GM12878 (cell line): ENCODE measurements around the gene GFRA1. TPM values are rescaled to one million over a fixed set of nuclear protein-coding genes. Genes with fewer than 3 reads are reported as not detected.

Source experiments
- ATAC-seq: fragments of 200-7000 bp; cut with Tn5 transposase; 3 replicates; pipeline ENCODE4 v1.9.1; 2020; ENCODE audit warnings: mild to moderate bottlenecking, moderate library complexity
- BruUV-seq: library from RNA; stranded (reverse); fragments of 400-500 nt; replicated peaks from 2 replicates; lab custom pipeline; 2021; lab: Mats Ljungman, UMichigan
- CTCF ChIA-PET: fragments of 300-600 bp; sonication (Branson Sonifier 250); formaldehyde crosslinking; extraction: SDS; loops from one replicate; lab custom pipeline; 2021; ENCODE audit warnings: inconsistent platforms; lab: Yijun Ruan, JAX
- POLR2A ChIA-PET: fragments of 350-600 bp; formaldehyde crosslinking; extraction: SDS; loops from one replicate; lab custom pipeline; 2021; ENCODE audit warnings: inconsistent platforms; lab: Charles Lee
- RAD21 ChIA-PET: fragments of 300-600 bp; sonication (Branson Sonifier 250); formaldehyde crosslinking; loops from one replicate; lab custom pipeline; 2023; ENCODE audit warnings: antibody characterized with exemption; ENCODE audit not compliant: unreplicated experiment; lab: Charles Lee
- SMC1A ChIA-PET: fragments of 300-600 bp; sonication (Branson Sonifier 250); formaldehyde crosslinking; loops from one replicate; lab custom pipeline; 2023; ENCODE audit not compliant: unreplicated experiment, uncharacterized antibody; lab: Charles Lee
- DNase-seq: peaks from one replicate; pipeline ENCODE4 v3.0.0-alpha.2; 2011; ENCODE audit warnings: low read depth, low spot score
- FAIRE-seq: peaks from 3 replicates; lab custom pipeline; 2011; peaks lifted over from hg19 to GRCh38; lab: Jason Lieb, UNC
- H2AFZ ChIP-seq: 2 replicates; pipeline ENCODE4 v1.6.0; 2011; ENCODE audit warnings: low read depth, low read length, control low read depth; ENCODE audit not compliant: control insufficient read depth
- H3K27ac ChIP-seq: 2 replicates; pipeline ENCODE4 v1.5.1; 2011; ENCODE audit warnings: control low read depth; ENCODE audit not compliant: control insufficient read depth, insufficient read depth
- H3K27me3 ChIP-seq, 2 experiments: replicated peaks in 1 of 2; 2 replicates each; pipeline versions ENCODE4 v1.6.0 to v1.6.1; 2011; ENCODE audit warnings: low read length in 1 of 2; ENCODE audit not compliant: control insufficient read depth in 2 of 2, insufficient read depth in 2 of 2
- H3K36me3 ChIP-seq, 2 experiments: 2 replicates each; pipeline ENCODE4 v1.5.1; 2011; ENCODE audit warnings: low read length in 1 of 2; ENCODE audit not compliant: control insufficient read depth in 2 of 2, insufficient read depth in 2 of 2
- H3K4me1 ChIP-seq: 2 replicates; pipeline ENCODE4 v1.6.1; 2011; ENCODE audit warnings: mild to moderate bottlenecking, low read length, moderate library complexity, mixed read lengths; ENCODE audit not compliant: control insufficient read depth, insufficient read depth
- H3K4me2 ChIP-seq: 2 replicates; pipeline ENCODE4 v1.6.0; 2011; ENCODE audit warnings: control low read depth; ENCODE audit not compliant: control insufficient read depth, insufficient read depth
- H3K4me3 ChIP-seq: fragments of 200-600 bp; sonication (generic); 2 replicates; pipeline ENCODE4 v1.5.1; 2016
- H3K79me2 ChIP-seq: 2 replicates; pipeline ENCODE4 v1.6.0; 2011; ENCODE audit warnings: low read length; ENCODE audit not compliant: control insufficient read depth, insufficient read depth
- H3K9ac ChIP-seq: 2 replicates; pipeline ENCODE4 v1.8.0; 2011; ENCODE audit warnings: low read length, control low read depth, mixed read lengths; ENCODE audit not compliant: control insufficient read depth, insufficient read depth
- H3K9me3 ChIP-seq: replicated peaks from 3 replicates; pipeline ENCODE4 v1.5.1; 2011; ENCODE audit warnings: mild to moderate bottlenecking, low read length; ENCODE audit not compliant: control insufficient read depth, insufficient read depth
- H4K20me1 ChIP-seq: 2 replicates; pipeline ENCODE4 v1.6.0; 2011; ENCODE audit not compliant: control insufficient read depth, insufficient read depth
- CHD4 ChIP-seq: fragments of 200-600 bp; sonication (generic); IDR thresholded peaks from 2 replicates; pipeline ENCODE4 v1.6.1; 2016; ENCODE audit warnings: mild to moderate bottlenecking
- EGR1 ChIP-seq, 2 experiments: IDR thresholded peaks; 1 replicate in 1 of 2; 2 replicates in 1 of 2; pipeline ENCODE4 v1.6.1; 2011 to 2012; ENCODE audit warnings: low read depth in 2 of 2, low read length in 2 of 2, borderline replicate concordance in 1 of 2, mild to moderate bottlenecking in 1 of 2, moderate library complexity in 1 of 2
- ETV6 ChIP-seq, 2 experiments: fragments of 450-650 bp in 1 of 2; IDR thresholded peaks in 1 of 2; conservative IDR thresholded peaks in 1 of 2; 2 replicates each; pipeline ENCODE4 v1.6.1; 2014; ENCODE audit warnings: antibody characterized with exemption in 1 of 2, borderline replicate concordance in 1 of 2, low read depth in 1 of 2, mild to moderate bottlenecking in 1 of 2, moderate library complexity in 1 of 2
- HDAC2 ChIP-seq: fragments of 200-600 bp; sonication (generic); IDR thresholded peaks from 2 replicates; pipeline ENCODE4 v1.6.1; 2017
- MTA2 ChIP-seq: fragments of 450-650 bp; IDR thresholded peaks from 2 replicates; pipeline ENCODE4 v1.6.1; 2016; ENCODE audit warnings: low read depth, mild to moderate bottlenecking, moderate library complexity
- POLR2AphosphoS2 ChIP-seq: IDR thresholded peaks from 2 replicates; pipeline ENCODE4 v1.6.1; 2011; ENCODE audit warnings: low read depth, mild to moderate bottlenecking, low read length, improper control_type of control experiment, moderate library complexity
- RB1 ChIP-seq: fragments of 450-650 bp; formaldehyde crosslinking; IDR thresholded peaks from 2 replicates; pipeline ENCODE4 v1.6.1; 2017; ENCODE audit warnings: mild to moderate bottlenecking, borderline replicate concordance
- SMARCA5 ChIP-seq: fragments of 450-650 bp; IDR thresholded peaks from 2 replicates; pipeline ENCODE4 v1.6.1; 2017; ENCODE audit warnings: mild to moderate bottlenecking
- STAT3 ChIP-seq: IDR thresholded peaks from 2 replicates; pipeline ENCODE4 v1.6.1; 2011; ENCODE audit warnings: low read depth, low read length, improper control_type of control experiment
- WRNIP1 ChIP-seq: IDR thresholded peaks from 2 replicates; pipeline ENCODE4 v1.6.1; 2011; ENCODE audit warnings: low read depth, low read length, improper control_type of control experiment, borderline replicate concordance
- YBX1 ChIP-seq: fragments of 450-650 bp; IDR thresholded peaks from 2 replicates; pipeline ENCODE4 v1.6.1; 2016; ENCODE audit warnings: antibody characterized with exemption
- ZNF274 ChIP-seq: IDR thresholded peaks from one replicate; pipeline ENCODE4 v1.8.0; 2011; ENCODE audit not compliant: insufficient read length, insufficient read depth
- ZNF622 ChIP-seq: fragments of 450-650 bp; IDR thresholded peaks from 2 replicates; pipeline ENCODE4 v1.6.1; 2017; ENCODE audit warnings: mild to moderate bottlenecking, inconsistent platforms
- ZZZ3 ChIP-seq: IDR thresholded peaks from 2 replicates; pipeline ENCODE4 v1.6.1; 2011; ENCODE audit warnings: low read depth; ENCODE audit not compliant: control insufficient read depth, insufficient read length
- WGBS: methylation state at CpG from one replicate; pipeline ENCODE4 v1.1.6; 2016; ENCODE audit warnings: low lambda C conversion rate; ENCODE audit not compliant: insufficient replicate concordance, insufficient coverage; ENCODE audit errors: missing lambda C conversion rate; 5-methylcytosine and 5-hydroxymethylcytosine counted together
- in situ Hi-C: fragments of 300-500 bp; cut with MboI; formaldehyde crosslinking; loops from 9 replicates; pipeline ENCODE4 v1.14.3; 2018; ENCODE audit warnings: mixed read lengths
- intact Hi-C: fragments of 100-400 bp; cut with micrococcal nuclease; formaldehyde crosslinking; loops from one replicate; pipeline ENCODE4 v1.14.2; 2022; ENCODE audit not compliant: unreplicated experiment
- polyA plus RNA-seq, 11 experiments: library from polyadenylated mRNA; depleted of rRNA in 4 of 11; unstranded in 6 of 11; stranded (reverse) in 5 of 11; fragments of >200 nt; fragmentation: Nextera tagmentation in 4 of 11; fragmentation: Illumina TruSeq in 1 of 11; extraction: Ambion mirVana in 4 of 11; extraction: Trizol in 1 of 11; gene quantifications; 1 replicate in 1 of 11; 2 replicates in 10 of 11; pipeline versions ENCODE4 v1.2.1 to v1.2.3, GENCODE V29; 2011 to 2016; ENCODE audit warnings: inconsistent platforms in 2 of 11, missing spikeins in 2 of 11, low read depth in 1 of 11
- total RNA-seq, 4 experiments: library from RNA; depleted of rRNA in 3 of 4; stranded (reverse); fragments of >200 nt in 3 of 4; fragmentation: Illumina TruSeq in 1 of 4; extraction: Trizol in 1 of 4; gene quantifications; 2 replicates each; pipeline versions ENCODE4 v1.2.1 to v1.2.3, GENCODE V29; 2013 to 2021
- TF ChIP-seq, protein P1 (sequence below): fragments of 450-650 bp; IDR thresholded peaks from 2 replicates; pipeline ENCODE4 v1.6.1; 2014; ENCODE audit warnings: mild to moderate bottlenecking
- TF ChIP-seq, protein P2 (sequence below): fragments of 450-650 bp; IDR thresholded peaks from 2 replicates; pipeline ENCODE4 v1.6.1; 2017; ENCODE audit warnings: antibody characterized with exemption, mild to moderate bottlenecking, moderate library complexity
- TF ChIP-seq, protein P3 (sequence below): fragments of 450-650 bp; IDR thresholded peaks from 2 replicates; pipeline ENCODE4 v1.6.1; 2018; ENCODE audit warnings: mild to moderate bottlenecking, low read depth, moderate library complexity; ENCODE audit not compliant: partially characterized antibody
- TF ChIP-seq, protein P4 (sequence below): IDR thresholded peaks from 2 replicates; pipeline ENCODE4 v1.6.1; 2012; ENCODE audit warnings: low read depth, low read length, improper control_type of control experiment

Gene GFRA1
- total and polyA plus RNA-seq, 10 of the 15 experiments (the other 5 are each of a cell fraction or from before 2014, with no cell fraction given): 0.05 to 0.19 TPM; not detected in 8

- Histone ChIP-seq H3K27me3 (peaks cover 0 to 2% of the 10 kb centered on the region in 2 experiments; a peak in 2 of 4 replicates), H4K20me1 (no peaks in the 10 kb centered on the region), H3K9me3 (no peaks in the 10 kb centered on the region), H3K79me2 (no peaks in the 10 kb centered on the region), H2AFZ (no peak overlapping the region), H3K4me1 (no peaks in the 10 kb centered on the region), H3K4me2 (no peak overlapping the region), H3K9ac (no peak overlapping the region), H3K27ac (no peak overlapping the region), H3K4me3 (no peak overlapping the region), H3K36me3 (no peaks in the 10 kb centered on the region)
- WGBS: 19% methylated on average over 3 of the region's 3 CpGs
- RAD21 ChIA-PET: no interaction called here
- CTCF ChIA-PET: no interaction called here
- intact Hi-C loops: no loop called here
- DNase-seq (no peak), FAIRE-seq (no peak), ATAC-seq (no peak)
- in situ Hi-C loops: no loop called here
- SMC1A ChIA-PET: interaction anchor here (1.2 kb wide), 1 partner anchor 553 kb away, joined by 3 read pairs; no protein-coding TSS in a partner anchor
- POLR2A ChIA-PET: no interaction called here
- BruUV-seq: no TSS peak
- TF ChIP-seq YBX1: no peak
- TF ChIP-seq HDAC2: no peak
- TF ChIP-seq STAT3: no peak
- TF ChIP-seq RB1: no peak
- no peak for TF ChIP-seq WRNIP1
- no peak for TF ChIP-seq ETV6 (conservative IDR thresholded peaks at IDR 0.05 in 1 of 2, IDR thresholded peaks at IDR 0.05 in 1 of 2; ENCODE audit: borderline replicate concordance in 1 of 2, low read depth in 1 of 2)
- no peak for TF ChIP-seq POLR2AphosphoS2
- TF ChIP-seq, protein P1, sequence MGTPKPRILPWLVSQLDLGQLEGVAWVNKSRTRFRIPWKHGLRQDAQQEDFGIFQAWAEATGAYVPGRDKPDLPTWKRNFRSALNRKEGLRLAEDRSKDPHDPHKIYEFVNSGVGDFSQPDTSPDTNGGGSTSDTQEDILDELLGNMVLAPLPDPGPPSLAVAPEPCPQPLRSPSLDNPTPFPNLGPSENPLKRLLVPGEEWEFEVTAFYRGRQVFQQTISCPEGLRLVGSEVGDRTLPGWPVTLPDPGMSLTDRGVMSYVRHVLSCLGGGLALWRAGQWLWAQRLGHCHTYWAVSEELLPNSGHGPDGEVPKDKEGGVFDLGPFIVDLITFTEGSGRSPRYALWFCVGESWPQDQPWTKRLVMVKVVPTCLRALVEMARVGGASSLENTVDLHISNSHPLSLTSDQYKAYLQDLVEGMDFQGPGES: no peak
- TF ChIP-seq EGR1 (IDR thresholded peaks at IDR 0.05; ENCODE audit: borderline replicate concordance in 1 of 2, low read depth in 2 of 2, low read length in 2 of 2): no peak
- TF ChIP-seq, protein P2, sequence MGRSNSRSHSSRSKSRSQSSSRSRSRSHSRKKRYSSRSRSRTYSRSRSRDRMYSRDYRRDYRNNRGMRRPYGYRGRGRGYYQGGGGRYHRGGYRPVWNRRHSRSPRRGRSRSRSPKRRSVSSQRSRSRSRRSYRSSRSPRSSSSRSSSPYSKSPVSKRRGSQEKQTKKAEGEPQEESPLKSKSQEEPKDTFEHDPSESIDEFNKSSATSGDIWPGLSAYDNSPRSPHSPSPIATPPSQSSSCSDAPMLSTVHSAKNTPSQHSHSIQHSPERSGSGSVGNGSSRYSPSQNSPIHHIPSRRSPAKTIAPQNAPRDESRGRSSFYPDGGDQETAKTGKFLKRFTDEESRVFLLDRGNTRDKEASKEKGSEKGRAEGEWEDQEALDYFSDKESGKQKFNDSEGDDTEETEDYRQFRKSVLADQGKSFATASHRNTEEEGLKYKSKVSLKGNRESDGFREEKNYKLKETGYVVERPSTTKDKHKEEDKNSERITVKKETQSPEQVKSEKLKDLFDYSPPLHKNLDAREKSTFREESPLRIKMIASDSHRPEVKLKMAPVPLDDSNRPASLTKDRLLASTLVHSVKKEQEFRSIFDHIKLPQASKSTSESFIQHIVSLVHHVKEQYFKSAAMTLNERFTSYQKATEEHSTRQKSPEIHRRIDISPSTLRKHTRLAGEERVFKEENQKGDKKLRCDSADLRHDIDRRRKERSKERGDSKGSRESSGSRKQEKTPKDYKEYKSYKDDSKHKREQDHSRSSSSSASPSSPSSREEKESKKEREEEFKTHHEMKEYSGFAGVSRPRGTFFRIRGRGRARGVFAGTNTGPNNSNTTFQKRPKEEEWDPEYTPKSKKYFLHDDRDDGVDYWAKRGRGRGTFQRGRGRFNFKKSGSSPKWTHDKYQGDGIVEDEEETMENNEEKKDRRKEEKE: no peak
- TF ChIP-seq ZZZ3: no peak
- no peak for TF ChIP-seq ZNF622
- TF ChIP-seq SMARCA5: no peak
- TF ChIP-seq, protein P3, sequence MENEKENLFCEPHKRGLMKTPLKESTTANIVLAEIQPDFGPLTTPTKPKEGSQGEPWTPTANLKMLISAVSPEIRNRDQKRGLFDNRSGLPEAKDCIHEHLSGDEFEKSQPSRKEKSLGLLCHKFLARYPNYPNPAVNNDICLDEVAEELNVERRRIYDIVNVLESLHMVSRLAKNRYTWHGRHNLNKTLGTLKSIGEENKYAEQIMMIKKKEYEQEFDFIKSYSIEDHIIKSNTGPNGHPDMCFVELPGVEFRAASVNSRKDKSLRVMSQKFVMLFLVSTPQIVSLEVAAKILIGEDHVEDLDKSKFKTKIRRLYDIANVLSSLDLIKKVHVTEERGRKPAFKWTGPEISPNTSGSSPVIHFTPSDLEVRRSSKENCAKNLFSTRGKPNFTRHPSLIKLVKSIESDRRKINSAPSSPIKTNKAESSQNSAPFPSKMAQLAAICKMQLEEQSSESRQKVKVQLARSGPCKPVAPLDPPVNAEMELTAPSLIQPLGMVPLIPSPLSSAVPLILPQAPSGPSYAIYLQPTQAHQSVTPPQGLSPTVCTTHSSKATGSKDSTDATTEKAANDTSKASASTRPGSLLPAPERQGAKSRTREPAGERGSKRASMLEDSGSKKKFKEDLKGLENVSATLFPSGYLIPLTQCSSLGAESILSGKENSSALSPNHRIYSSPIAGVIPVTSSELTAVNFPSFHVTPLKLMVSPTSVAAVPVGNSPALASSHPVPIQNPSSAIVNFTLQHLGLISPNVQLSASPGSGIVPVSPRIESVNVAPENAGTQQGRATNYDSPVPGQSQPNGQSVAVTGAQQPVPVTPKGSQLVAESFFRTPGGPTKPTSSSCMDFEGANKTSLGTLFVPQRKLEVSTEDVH: no peak
- no peak for TF ChIP-seq CHD4
- no peak for TF ChIP-seq MTA2
- TF ChIP-seq, protein P4, sequence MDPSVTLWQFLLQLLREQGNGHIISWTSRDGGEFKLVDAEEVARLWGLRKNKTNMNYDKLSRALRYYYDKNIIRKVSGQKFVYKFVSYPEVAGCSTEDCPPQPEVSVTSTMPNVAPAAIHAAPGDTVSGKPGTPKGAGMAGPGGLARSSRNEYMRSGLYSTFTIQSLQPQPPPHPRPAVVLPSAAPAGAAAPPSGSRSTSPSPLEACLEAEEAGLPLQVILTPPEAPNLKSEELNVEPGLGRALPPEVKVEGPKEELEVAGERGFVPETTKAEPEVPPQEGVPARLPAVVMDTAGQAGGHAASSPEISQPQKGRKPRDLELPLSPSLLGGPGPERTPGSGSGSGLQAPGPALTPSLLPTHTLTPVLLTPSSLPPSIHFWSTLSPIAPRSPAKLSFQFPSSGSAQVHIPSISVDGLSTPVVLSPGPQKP: no peak
- no peak for TF ChIP-seq ZNF274
These were observed 13.4 kb downstream of the GFRA1 start for GRCh38 chr10:116259638-116260037.
